Aorta (tissue), 5 donors: ENCODE data around the gene FAIM2. TPM values are rescaled to one million over a fixed set of nuclear protein-coding genes. Genes with fewer than 3 reads are reported as not detected.

ENCODE experiments used
- ATAC-seq: fragments of 200-7000 bp; cut with Tn5 transposase; one replicate; pipeline ENCODE4 v1.9.1; 2022; ENCODE audit warnings: moderate library complexity; ENCODE audit not compliant: low FRiP score
- DNase-seq, 2 donors: peaks; one replicate each; pipeline ENCODE4 v3.0.0-alpha.2; 2020
- H3K27ac ChIP-seq, 2 donors: one replicate each; pipeline ENCODE4 v1.5.1; 2013; ENCODE audit warnings: low read length in 2 of 2, mild to moderate bottlenecking in 2 of 2, moderate library complexity in 2 of 2, control low read depth in 1 of 2, inconsistent platforms in 1 of 2, low read depth in 1 of 2
- H3K27me3 ChIP-seq, 2 donors: one replicate each; pipeline ENCODE4 v1.6.1; 2013; ENCODE audit warnings: control low read depth in 1 of 2, low read length in 1 of 2, mild to moderate bottlenecking in 1 of 2, moderate library complexity in 1 of 2; ENCODE audit not compliant: insufficient read depth in 2 of 2, control insufficient read depth in 1 of 2
- H3K36me3 ChIP-seq, 2 donors: one replicate each; pipeline ENCODE4 v1.6.1; 2013; ENCODE audit warnings: control low read depth in 1 of 2, low read length in 1 of 2, mild to moderate bottlenecking in 1 of 2; ENCODE audit not compliant: insufficient read depth in 2 of 2, control insufficient read depth in 1 of 2
- H3K4me1 ChIP-seq, 2 donors: one replicate each; pipeline ENCODE4 v1.6.1; 2013; ENCODE audit warnings: low read length in 2 of 2, control low read depth in 1 of 2, mild to moderate bottlenecking in 1 of 2, moderate library complexity in 1 of 2; ENCODE audit not compliant: insufficient read depth in 2 of 2, control insufficient read depth in 1 of 2
- H3K4me3 ChIP-seq, 2 donors: one replicate each; pipeline ENCODE4 v1.5.1; 2013; ENCODE audit warnings: low read length in 2 of 2, control low read depth in 1 of 2, mild to moderate bottlenecking in 1 of 2
- H3K9me3 ChIP-seq: one replicate; pipeline ENCODE4 v1.6.1; 2013; ENCODE audit warnings: mild to moderate bottlenecking, low read length; ENCODE audit not compliant: control insufficient read depth
- WGBS, 2 donors: extraction: QIAGEN DNeasy Blood & Tissue Kit; methylation state at CpG; one replicate each; pipeline ENCODE4 v1.1.7; 2013; 5-methylcytosine and 5-hydroxymethylcytosine counted together
- intact Hi-C, 2 donors: fragments of 100-400 bp; cut with DNase I; formaldehyde crosslinking; loops; one replicate each; pipeline versions ENCODE4 v1.14.2 to v1.15.0; 2022
- polyA plus RNA-seq, 2 donors: library from polyadenylated mRNA; stranded (reverse); fragments of 200-250 nt; gene quantifications; one replicate each; pipeline ENCODE4 v1.2.3, GENCODE V29; 2013
- total RNA-seq, 2 donors: library from RNA; stranded (reverse); fragmentation: NEBNext Ultra II Directional; extraction: Animal tissue kit (Norgen Biotek cat#: 25700); gene quantifications; one replicate each; pipeline ENCODE4 v1.2.1, GENCODE V29; 2021
- donor health status: healthy with polysubstance abuse.
- donor health status: Bipolar disorder and iron deficiency.
- donor health status: DM: no; HTN: no; CAD: no.
- donor health status: DM: no; HTN: no; CAD: no.
- donor health status: DM: yes; HTN: yes; CAD: no.

Gene FAIM2
- total and polyA plus RNA-seq, 4 donors = 0.05 to 16.4 (median 0.58) TPM; not detected in 1

- ATAC-seq (peak; percentile 47), DNase-seq (peak in 1 of 2 donors; percentile 75)
- intact Hi-C loops = no loop called here
- Histone ChIP-seq H3K4me1 (no peaks in the 10 kb centered on the region), H3K4me3 (no peak overlapping the region), H3K27me3 (no peaks in the 10 kb centered on the region), H3K9me3 (no peaks in the 10 kb centered on the region), H3K27ac (no peak overlapping the region), H3K36me3 (no peaks in the 10 kb centered on the region)
- 51 to 57% methylated on average over 12 of the region's 12 CpGs for WGBS, 2 donors
Measured at GRCh38 chr12:49922349-49923034, 18.8 kb upstream of the FAIM2 start.

GRCh38 chr12:49921936-49922335, 18.2 kb upstream of the FAIM2 start:
- Histone ChIP-seq H3K4me3 (no peak overlapping the region), H3K27ac (no peak overlapping the region), H3K9me3 (no peaks in the 10 kb centered on the region), H3K36me3 (no peaks in the 10 kb centered on the region), H3K27me3 (no peaks in the 10 kb centered on the region), H3K4me1 (no peaks in the 10 kb centered on the region)
- DNase-seq (peak in 1 of 2 donors; percentile 49), ATAC-seq (no peak)
- intact Hi-C loops = no loop called here
- 85 to 86% methylated on average over 6 of the region's 6 CpGs for WGBS, 2 donors

GRCh38 chr12:49921299-49921698, 17.6 kb upstream of the FAIM2 start:
- ATAC-seq (no peak), DNase-seq (no peak)
- H3K27ac ChIP-seq = no peak overlapping the region
- intact Hi-C loops = no loop called here
- no peaks in the 10 kb centered on the region for H3K27me3 ChIP-seq
- H3K36me3 ChIP-seq = no peaks in the 10 kb centered on the region
- no peaks in the 10 kb centered on the region for H3K4me1 ChIP-seq
- H3K9me3 ChIP-seq = no peaks in the 10 kb centered on the region
- 69 to 77% methylated on average over 3 of the region's 3 CpGs for WGBS, 2 donors
- H3K4me3 ChIP-seq = no peak overlapping the region

- intact Hi-C loops = no loop called here
- Histone ChIP-seq H3K4me3 (no peak overlapping the region), H3K27ac (no peak overlapping the region), H3K4me1 (no peaks in the 10 kb centered on the region), H3K9me3 (no peaks in the 10 kb centered on the region), H3K36me3 (no peaks in the 10 kb centered on the region), H3K27me3 (no peaks in the 10 kb centered on the region)
- WGBS, 2 donors = 91% methylated on average over 3 of the region's 3 CpGs
- no peak for ATAC-seq
- no peak for DNase-seq
Measured at GRCh38 chr12:49920915-49921286, 17.2 kb upstream of the FAIM2 start.

GRCh38 chr12:49920241-49920914, 16.7 kb upstream of the FAIM2 start:
- no peak overlapping the region for H3K27ac ChIP-seq
- H3K27me3 ChIP-seq = no peaks in the 10 kb centered on the region
- WGBS, 2 donors = 69 to 73% methylated on average over 12 of the region's 12 CpGs
- H3K9me3 ChIP-seq = no peaks in the 10 kb centered on the region
- no peak overlapping the region for H3K4me3 ChIP-seq
- intact Hi-C loops = no loop called here
- H3K4me1 ChIP-seq = no peaks in the 10 kb centered on the region
- DNase-seq (peak in 1 of 2 donors; percentile 64), ATAC-seq (no peak)
- H3K36me3 ChIP-seq = no peaks in the 10 kb centered on the region

GRCh38 chr12:49917788-49918173, 14.1 kb upstream of the FAIM2 start:
- DNase-seq (peak in 1 of 2 donors; percentile 50), ATAC-seq (no peak)
- 86 to 89% methylated on average over 5 of the region's 5 CpGs for WGBS, 2 donors
- H3K9me3 ChIP-seq = no peaks in the 10 kb centered on the region
- H3K4me1 ChIP-seq = no peaks in the 10 kb centered on the region
- intact Hi-C loops = no loop called here
- H3K36me3 ChIP-seq = no peaks in the 10 kb centered on the region
- H3K27ac ChIP-seq = no peak overlapping the region
- no peaks in the 10 kb centered on the region for H3K27me3 ChIP-seq
- H3K4me3 ChIP-seq = no peak overlapping the region

- DNase-seq = peak in 1 of 2 donors; percentile 26
- Histone ChIP-seq H3K4me3 (no peak overlapping the region), H3K36me3 (no peaks in the 10 kb centered on the region), H3K27me3 (no peaks in the 10 kb centered on the region), H3K27ac (no peak overlapping the region), H3K4me1 (no peaks in the 10 kb centered on the region), H3K9me3 (no peaks in the 10 kb centered on the region)
- WGBS, 2 donors = 87 to 88% methylated on average over 12 of the region's 12 CpGs
- intact Hi-C loops = no loop called here
- ATAC-seq = no peak
Measured at GRCh38 chr12:49917166-49917787, 13.6 kb upstream of the FAIM2 start.

- DNase-seq (peak in 1 of 2 donors; percentile 32), ATAC-seq (no peak)
- Histone ChIP-seq H3K9me3 (no peaks in the 10 kb centered on the region), H3K27me3 (no peaks in the 10 kb centered on the region), H3K4me3 (no peak overlapping the region), H3K36me3 (no peaks in the 10 kb centered on the region), H3K4me1 (no peaks in the 10 kb centered on the region), H3K27ac (no peak overlapping the region)
- intact Hi-C loops = no loop called here
- 74 to 80% methylated on average over 8 of the region's 8 CpGs for WGBS, 2 donors
Measured at GRCh38 chr12:49916129-49916919, 12.6 kb upstream of the FAIM2 start.
